ENCODE measurements around the gene ARHGAP33. TPM values are rescaled to one million over a fixed set of nuclear protein-coding genes. Genes with fewer than 3 reads are reported as not detected.

ARHGAP33 gene
- total and polyA plus RNA-seq, 2 donors (not counting 3 experiments of a cell fraction or from before 2014, with no cell fraction given) = 11.0 to 18.4 TPM

DNA sequence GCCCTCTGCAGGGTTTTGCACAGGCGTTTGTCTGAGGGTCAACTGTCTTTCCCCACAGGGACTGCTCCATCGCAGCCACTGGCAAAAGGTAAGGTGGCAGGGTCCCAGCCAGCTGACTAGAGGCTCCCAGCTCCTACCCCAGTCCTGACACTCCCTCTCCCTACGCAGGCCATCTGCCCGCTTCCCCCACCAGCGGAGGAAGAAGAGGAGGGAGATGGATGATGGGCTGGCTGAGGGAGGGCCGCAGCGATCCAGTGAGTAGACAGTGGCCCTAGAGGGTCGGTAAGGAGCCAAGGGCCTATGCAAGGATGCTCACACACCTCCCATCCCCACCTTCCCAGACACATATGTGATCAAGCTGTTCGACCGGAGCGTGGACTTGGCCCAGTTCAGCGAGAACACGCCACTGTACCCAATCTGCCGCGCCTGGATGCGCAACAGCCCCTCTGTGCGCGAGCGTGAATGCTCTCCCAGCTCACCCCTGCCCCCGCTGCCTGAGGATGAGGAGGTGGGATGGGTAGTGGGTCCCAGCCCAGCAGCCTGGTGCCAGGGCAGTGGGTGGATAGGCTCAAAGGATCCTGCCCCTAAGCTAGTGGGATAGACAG is 22.5 kb upstream of the ARHGAP33 start:
- peaks cover 12% of the 10 kb centered on the region for H3K79me2 ChIP-seq (ENCODE audit: control insufficient read depth, insufficient read depth, low read length)
- no peak overlapping the region for H2AFZ ChIP-seq (ENCODE audit: low read depth, low read length)
- ChIA-PET POLR2A (no interaction called here), CTCF (no interaction called here)
- DNase-seq (ENCODE audit: low read depth, low spot score) (no peak), FAIRE-seq (no peak)
- no peaks in the 10 kb centered on the region for H3K9me1 ChIP-seq (replicated peaks; ENCODE audit: control insufficient read depth, extremely low read depth, insufficient read depth, low read length)
- H3K4me1 ChIP-seq (ENCODE audit: control insufficient read depth, extremely low read depth, insufficient read depth, low read length) = peaks cover 20% of the 10 kb centered on the region
- H3K27me3 ChIP-seq (ENCODE audit: control insufficient read depth in 2 of 2, insufficient read depth in 2 of 2, low read length in 2 of 2) = no peaks in the 10 kb centered on the region
- BruUV-seq (replicated peaks) = no TSS peak
- H4K20me1 ChIP-seq (replicated peaks; ENCODE audit: control insufficient read depth, extremely low read depth, insufficient read depth, low read length) = no peaks in the 10 kb centered on the region
- H3K9me3 ChIP-seq (replicated peaks; ENCODE audit: control insufficient read depth, insufficient read depth, low read length) = no peaks in the 10 kb centered on the region
- peaks cover 0 to 13% of the 10 kb centered on the region in 2 experiments for H3K36me3 ChIP-seq (ENCODE audit: control insufficient read depth in 2 of 2, extremely low read depth in 1 of 2, insufficient read depth in 2 of 2, low read length in 2 of 2)
- no peak overlapping the region for H3K4me2 ChIP-seq (ENCODE audit: insufficient read depth, low read length)
- no peak overlapping the region for H3K4me3 ChIP-seq (replicated peaks in 1 of 3; ENCODE audit: insufficient read depth in 1 of 3, low read depth in 1 of 3, low read length in 3 of 3)
- intact Hi-C loops (cut with micrococcal nuclease) (no loop called here), dilution Hi-C loops (cut with MboI; ENCODE audit: extremely low pct_ligation_motif_present, low sequenced_read_pairs) (no loop called here)
- no peak overlapping the region for H3K9ac ChIP-seq (replicated peaks; ENCODE audit: extremely low read depth, insufficient read depth, low read length)
- no peak overlapping the region for H3K27ac ChIP-seq (ENCODE audit: insufficient read depth, low read depth, low read length)
- no peak for TF ChIP-seq POLR2A (IDR thresholded peaks at IDR 0.05; ENCODE audit: low read depth, low read length)
- TF ChIP-seq JUN (IDR thresholded peaks at IDR 0.05; ENCODE audit: borderline replicate concordance, insufficient read depth, insufficient read length, low read depth) = no peak
- no peak for TF ChIP-seq EZH2 (IDR thresholded peaks at IDR 0.05; ENCODE audit: borderline replicate concordance, low read depth, low read length, severe bottlenecking)
- no peak for TF ChIP-seq GATA2 (IDR thresholded peaks at IDR 0.05; ENCODE audit: insufficient read depth, insufficient read length, low read depth, low read length)
- TF ChIP-seq FOS (IDR thresholded peaks at IDR 0.05; ENCODE audit: borderline replicate concordance, insufficient read depth, low read length) = no peak
- TF ChIP-seq MYC (IDR thresholded peaks at IDR 0.05; ENCODE audit: low read depth, low read length) = no peak
- no peak for TF ChIP-seq POLR2AphosphoS5 (IDR thresholded peaks at IDR 0.05; ENCODE audit: insufficient read depth, low read depth, low read length)
- TF ChIP-seq, protein P1, sequence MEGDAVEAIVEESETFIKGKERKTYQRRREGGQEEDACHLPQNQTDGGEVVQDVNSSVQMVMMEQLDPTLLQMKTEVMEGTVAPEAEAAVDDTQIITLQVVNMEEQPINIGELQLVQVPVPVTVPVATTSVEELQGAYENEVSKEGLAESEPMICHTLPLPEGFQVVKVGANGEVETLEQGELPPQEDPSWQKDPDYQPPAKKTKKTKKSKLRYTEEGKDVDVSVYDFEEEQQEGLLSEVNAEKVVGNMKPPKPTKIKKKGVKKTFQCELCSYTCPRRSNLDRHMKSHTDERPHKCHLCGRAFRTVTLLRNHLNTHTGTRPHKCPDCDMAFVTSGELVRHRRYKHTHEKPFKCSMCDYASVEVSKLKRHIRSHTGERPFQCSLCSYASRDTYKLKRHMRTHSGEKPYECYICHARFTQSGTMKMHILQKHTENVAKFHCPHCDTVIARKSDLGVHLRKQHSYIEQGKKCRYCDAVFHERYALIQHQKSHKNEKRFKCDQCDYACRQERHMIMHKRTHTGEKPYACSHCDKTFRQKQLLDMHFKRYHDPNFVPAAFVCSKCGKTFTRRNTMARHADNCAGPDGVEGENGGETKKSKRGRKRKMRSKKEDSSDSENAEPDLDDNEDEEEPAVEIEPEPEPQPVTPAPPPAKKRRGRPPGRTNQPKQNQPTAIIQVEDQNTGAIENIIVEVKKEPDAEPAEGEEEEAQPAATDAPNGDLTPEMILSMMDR (IDR thresholded peaks at IDR 0.05; ENCODE audit: extremely low read depth in 1 of 2, insufficient read depth in 1 of 2, low read depth in 1 of 2, low read length in 2 of 2) = no peak
- TF ChIP-seq, protein P2, sequence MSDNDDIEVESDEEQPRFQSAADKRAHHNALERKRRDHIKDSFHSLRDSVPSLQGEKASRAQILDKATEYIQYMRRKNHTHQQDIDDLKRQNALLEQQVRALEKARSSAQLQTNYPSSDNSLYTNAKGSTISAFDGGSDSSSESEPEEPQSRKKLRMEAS (IDR thresholded peaks at IDR 0.05; ENCODE audit: insufficient read depth, insufficient read length) = no peak

Data from endothelial cell of umbilical vein (primary cell).